K562 (cell line): ENCODE data around the gene HMX3. TPM values are rescaled to one million over a fixed set of nuclear protein-coding genes. Genes with fewer than 3 reads are reported as not detected.

ENCODE experiments used
- CREM ChIP-seq: IDR thresholded peaks from 2 replicates; pipeline ENCODE4 v1.6.1; 2014; ENCODE audit warnings: antibody characterized with exemption, low read depth
- CXXC5 ChIP-seq: fragments of 250-450 bp; sonication (Bioruptor Pico); IDR thresholded peaks from 2 replicates; pipeline ENCODE4 v1.8.0; 2022; ENCODE audit warnings: inconsistent platforms, mild to moderate bottlenecking, moderate library complexity
- DACH1 ChIP-seq: fragments of 450-650 bp; IDR thresholded peaks from 2 replicates; pipeline ENCODE4 v1.6.1; 2018; ENCODE audit not compliant: partially characterized antibody
- ESRRA ChIP-seq: fragments of 450-650 bp; IDR thresholded peaks from 2 replicates; pipeline ENCODE4 v1.6.1; 2014; ENCODE audit warnings: low read depth, mild to moderate bottlenecking, moderate library complexity, borderline replicate concordance
- ETV6 ChIP-seq, 3 experiments: fragments of 150-350 bp in 1 of 3; sonication (generic) in 1 of 3; formaldehyde crosslinking in 1 of 3; IDR thresholded peaks; 2 replicates each; pipeline versions ENCODE4 v1.6.1 to v1.8.0; 2014 to 2022; ENCODE audit warnings: borderline replicate concordance in 2 of 3, low read depth in 2 of 3, antibody characterized with exemption in 1 of 3, low read length in 1 of 3, mild to moderate bottlenecking in 1 of 3, missing genetic modification reagents in 1 of 3
- JUND ChIP-seq, 2 experiments: IDR thresholded peaks; 2 replicates in 1 of 2; 3 replicates in 1 of 2; pipeline ENCODE4 v1.6.1; 2011; ENCODE audit warnings: borderline replicate concordance in 2 of 2, low read depth in 2 of 2, low read length in 2 of 2, improper control_type of control experiment in 1 of 2, missing biosample characterization in 1 of 2, missing genetic modification characterization in 1 of 2, missing genetic modification reagents in 1 of 2
- KDM2B ChIP-seq: fragments of 250-450 bp; sonication (Bioruptor Pico); IDR thresholded peaks from 2 replicates; pipeline ENCODE4 v1.8.0; 2021; ENCODE audit warnings: mild to moderate bottlenecking, moderate library complexity
- KLF16 ChIP-seq: IDR thresholded peaks from 2 replicates; pipeline ENCODE4 v1.6.1; 2016; ENCODE audit warnings: antibody characterized with exemption
- PTTG1 ChIP-seq: fragments of 450-650 bp; IDR thresholded peaks from 2 replicates; pipeline ENCODE4 v1.6.1; 2016; ENCODE audit warnings: low read depth, mild to moderate bottlenecking, missing genetic modification characterization, missing compliant biosample characterization
- RB1 ChIP-seq: fragments of 450-650 bp; IDR thresholded peaks from 2 replicates; pipeline ENCODE4 v1.6.1; 2017; ENCODE audit warnings: low read depth, mild to moderate bottlenecking
- TEAD4 ChIP-seq, 2 experiments: sonication (generic) in 1 of 2; formaldehyde crosslinking in 1 of 2; IDR thresholded peaks; 2 replicates each; pipeline versions ENCODE4 v1.6.1 to v1.8.0; 2012 to 2022; ENCODE audit warnings: borderline replicate concordance in 1 of 2, inconsistent platforms in 1 of 2, low read length in 1 of 2, mild to moderate bottlenecking in 1 of 2, missing genetic modification reagents in 1 of 2
- TRIM24 ChIP-seq, 2 experiments: fragments of 450-650 bp; IDR thresholded peaks; 2 replicates each; pipeline ENCODE4 v1.6.1; 2016
- ZBTB1 ChIP-seq: sonication (generic); formaldehyde crosslinking; IDR thresholded peaks from 2 replicates; pipeline ENCODE4 v1.8.1; 2023; ENCODE audit warnings: missing genetic modification reagents, low read depth, mild to moderate bottlenecking, borderline replicate concordance
- ZFX ChIP-seq: sonication (generic); formaldehyde crosslinking; IDR thresholded peaks from 2 replicates; pipeline ENCODE4 v1.8.0; 2022; ENCODE audit warnings: mild to moderate bottlenecking, missing genetic modification reagents, moderate library complexity
- polyA plus RNA-seq, 8 experiments: library from polyadenylated mRNA; depleted of rRNA in 4 of 8; stranded (reverse) in 5 of 8; unstranded in 3 of 8; fragments of >200 nt; fragmentation: Nextera tagmentation in 2 of 8; fragmentation: Illumina TruSeq in 1 of 8; extraction: Ambion mirVana in 2 of 8; extraction: Trizol in 1 of 8; gene quantifications; 2 replicates each; pipeline versions ENCODE4 v1.2.1 to v1.2.3, GENCODE V29; 2011 to 2014; ENCODE audit warnings: inconsistent platforms in 1 of 8, missing spikeins in 1 of 8
- total RNA-seq, 7 experiments: library from RNA; depleted of rRNA in 6 of 7; stranded (reverse); fragments of >200 nt in 6 of 7; fragmentation: Illumina TruSeq in 2 of 7; extraction: Trizol in 2 of 7; gene quantifications; 2 replicates each; pipeline versions ENCODE4 v1.2.1 to v1.2.3, GENCODE V29; 2011 to 2021; ENCODE audit warnings: low replicate concordance in 1 of 7
- TF ChIP-seq, protein P1 (sequence below), 2 experiments: IDR thresholded peaks; 2 replicates each; pipeline ENCODE4 v1.6.1; 2011; ENCODE audit warnings: borderline replicate concordance in 1 of 2, control low read depth in 1 of 2, low read depth in 1 of 2, low read length in 1 of 2, mild to moderate bottlenecking in 1 of 2, mixed read lengths in 1 of 2, moderate library complexity in 1 of 2; ENCODE audit not compliant: insufficient read depth in 1 of 2, insufficient read length in 1 of 2, poor library complexity in 1 of 2, severe bottlenecking in 1 of 2; ENCODE audit errors: extremely low read depth in 1 of 2
- TF ChIP-seq, protein P2 (sequence below), 2 experiments: fragments of 450-650 bp in 1 of 2; IDR thresholded peaks; 2 replicates each; pipeline ENCODE4 v1.6.1; 2011 to 2017; ENCODE audit warnings: low read depth in 2 of 2, antibody characterized with exemption in 1 of 2, borderline replicate concordance in 1 of 2, low read length in 1 of 2, mild to moderate bottlenecking in 1 of 2, mixed read lengths in 1 of 2; ENCODE audit not compliant: control insufficient read depth in 1 of 2
- TF ChIP-seq, protein P3 (sequence below): conservative IDR thresholded peaks from 2 replicates; pipeline ENCODE4 v1.6.1; 2011; ENCODE audit warnings: low read depth, mild to moderate bottlenecking, low read length; ENCODE audit not compliant: control insufficient read depth

Gene HMX3
- total and polyA plus RNA-seq, 9 of the 15 experiments (the other 6 are each of a cell fraction or from before 2014, with no cell fraction given) = 0.55 to 43.5 (median 7.4) TPM; not detected in 2

DNA sequence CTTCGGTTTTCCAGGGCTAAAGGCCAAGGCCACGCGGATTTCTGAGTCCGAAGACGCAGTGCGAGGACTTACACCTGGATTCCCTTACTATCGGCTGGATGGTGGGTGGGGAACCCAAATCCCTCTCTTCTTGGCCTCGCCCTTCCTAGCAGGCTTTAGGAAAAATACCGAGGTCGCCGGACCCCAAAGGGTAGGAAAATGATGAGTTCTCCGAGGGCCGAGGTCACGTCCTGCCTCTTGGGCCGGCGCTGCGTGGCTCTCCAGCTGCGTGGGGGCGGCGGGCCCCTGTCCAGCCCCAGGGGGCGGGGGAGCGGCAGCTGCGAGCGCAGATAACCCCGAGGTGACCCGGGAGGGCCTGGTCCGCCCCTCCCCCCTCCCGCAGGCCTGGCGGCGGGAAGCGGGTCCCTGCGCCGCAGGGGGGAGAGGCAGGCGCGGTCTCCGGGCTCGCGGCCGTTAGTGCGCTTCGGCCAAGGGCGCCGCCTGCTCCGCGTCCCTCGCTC, 805 bp upstream of the HMX3 start (continued):
- peak; percentile 77; the same call in 1 of the 2 replicates for TF ChIP-seq ESRRA
- peak; percentile 98 for TF ChIP-seq RB1
- TF ChIP-seq CXXC5 (CRISPR knock-in tag) = peak; percentile 98
- TF ChIP-seq, protein P1, sequence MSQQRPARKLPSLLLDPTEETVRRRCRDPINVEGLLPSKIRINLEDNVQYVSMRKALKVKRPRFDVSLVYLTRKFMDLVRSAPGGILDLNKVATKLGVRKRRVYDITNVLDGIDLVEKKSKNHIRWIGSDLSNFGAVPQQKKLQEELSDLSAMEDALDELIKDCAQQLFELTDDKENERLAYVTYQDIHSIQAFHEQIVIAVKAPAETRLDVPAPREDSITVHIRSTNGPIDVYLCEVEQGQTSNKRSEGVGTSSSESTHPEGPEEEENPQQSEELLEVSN (IDR thresholded peaks at IDR 0.05; ENCODE audit: borderline replicate concordance in 1 of 2, extremely low read depth in 1 of 2, insufficient read depth in 1 of 2, insufficient read length in 1 of 2, low read depth in 1 of 2, low read length in 1 of 2, poor library complexity in 1 of 2, severe bottlenecking in 1 of 2) = peak; percentile 71 to 91
- TF ChIP-seq TRIM24 (IDR thresholded peaks at IDR 0.05) = peak; percentile 91 to 95
- peak; percentile 59 for TF ChIP-seq CREM
- no peak for TF ChIP-seq PTTG1 (tag)
- TF ChIP-seq, protein P2, sequence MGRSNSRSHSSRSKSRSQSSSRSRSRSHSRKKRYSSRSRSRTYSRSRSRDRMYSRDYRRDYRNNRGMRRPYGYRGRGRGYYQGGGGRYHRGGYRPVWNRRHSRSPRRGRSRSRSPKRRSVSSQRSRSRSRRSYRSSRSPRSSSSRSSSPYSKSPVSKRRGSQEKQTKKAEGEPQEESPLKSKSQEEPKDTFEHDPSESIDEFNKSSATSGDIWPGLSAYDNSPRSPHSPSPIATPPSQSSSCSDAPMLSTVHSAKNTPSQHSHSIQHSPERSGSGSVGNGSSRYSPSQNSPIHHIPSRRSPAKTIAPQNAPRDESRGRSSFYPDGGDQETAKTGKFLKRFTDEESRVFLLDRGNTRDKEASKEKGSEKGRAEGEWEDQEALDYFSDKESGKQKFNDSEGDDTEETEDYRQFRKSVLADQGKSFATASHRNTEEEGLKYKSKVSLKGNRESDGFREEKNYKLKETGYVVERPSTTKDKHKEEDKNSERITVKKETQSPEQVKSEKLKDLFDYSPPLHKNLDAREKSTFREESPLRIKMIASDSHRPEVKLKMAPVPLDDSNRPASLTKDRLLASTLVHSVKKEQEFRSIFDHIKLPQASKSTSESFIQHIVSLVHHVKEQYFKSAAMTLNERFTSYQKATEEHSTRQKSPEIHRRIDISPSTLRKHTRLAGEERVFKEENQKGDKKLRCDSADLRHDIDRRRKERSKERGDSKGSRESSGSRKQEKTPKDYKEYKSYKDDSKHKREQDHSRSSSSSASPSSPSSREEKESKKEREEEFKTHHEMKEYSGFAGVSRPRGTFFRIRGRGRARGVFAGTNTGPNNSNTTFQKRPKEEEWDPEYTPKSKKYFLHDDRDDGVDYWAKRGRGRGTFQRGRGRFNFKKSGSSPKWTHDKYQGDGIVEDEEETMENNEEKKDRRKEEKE (IDR thresholded peaks at IDR 0.05; ENCODE audit: borderline replicate concordance in 1 of 2, control insufficient read depth in 1 of 2, low read depth in 2 of 2, low read length in 1 of 2) = peak in 1 of 2 experiments; percentile 76; a peak in 1 of 4 replicates
- TF ChIP-seq, protein P3, sequence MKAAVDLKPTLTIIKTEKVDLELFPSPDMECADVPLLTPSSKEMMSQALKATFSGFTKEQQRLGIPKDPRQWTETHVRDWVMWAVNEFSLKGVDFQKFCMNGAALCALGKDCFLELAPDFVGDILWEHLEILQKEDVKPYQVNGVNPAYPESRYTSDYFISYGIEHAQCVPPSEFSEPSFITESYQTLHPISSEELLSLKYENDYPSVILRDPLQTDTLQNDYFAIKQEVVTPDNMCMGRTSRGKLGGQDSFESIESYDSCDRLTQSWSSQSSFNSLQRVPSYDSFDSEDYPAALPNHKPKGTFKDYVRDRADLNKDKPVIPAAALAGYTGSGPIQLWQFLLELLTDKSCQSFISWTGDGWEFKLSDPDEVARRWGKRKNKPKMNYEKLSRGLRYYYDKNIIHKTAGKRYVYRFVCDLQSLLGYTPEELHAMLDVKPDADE = peak; percentile 88
- peak; percentile 89 for TF ChIP-seq TEAD4 (IDR thresholded peaks at IDR 0.05; ENCODE audit: low read length)
- no peak for TF ChIP-seq TEAD4 (CRISPR knock-in tag; IDR thresholded peaks at IDR 0.05; ENCODE audit: borderline replicate concordance)
- no peak for TF ChIP-seq ETV6 (IDR thresholded peaks at IDR 0.05; ENCODE audit: borderline replicate concordance in 1 of 2, low read depth in 2 of 2, low read length in 1 of 2)
- no peak for TF ChIP-seq ETV6 (CRISPR knock-in tag; IDR thresholded peaks at IDR 0.05; ENCODE audit: borderline replicate concordance)
- peak; percentile 92; the same call in 1 of the 2 replicates for TF ChIP-seq ZBTB1 (CRISPR knock-in tag)
- TF ChIP-seq JUND (IDR thresholded peaks at IDR 0.05; ENCODE audit: borderline replicate concordance, low read depth, low read length) = peak; percentile 41; the same call in 1 of the 2 replicates
- peak; percentile 30; the same call in 1 of the 3 replicates for TF ChIP-seq JUND (tag; IDR thresholded peaks at IDR 0.05; ENCODE audit: borderline replicate concordance, low read depth, low read length)
- TF ChIP-seq KLF16 = peak; percentile 95
- TF ChIP-seq ZFX (CRISPR knock-in tag) = peak; percentile 74
- peak; percentile 71 for TF ChIP-seq DACH1
- TF ChIP-seq KDM2B (CRISPR knock-in tag) = no peak
